Activated T-cell treated with anti-CD3 and anti-CD28 coated beads, Interleukin-2, amount 50 U/mL, for 1 hour (primary cell): Measurements from ENCODE around the gene MYLK3.
"Not testable (repeated sequence)": the region's sequence is repeated elsewhere in the genome, so short reads cannot be mapped to it uniquely, and the experiment has no call there.

Experiments
- DNase-seq: peaks from one replicate; pipeline ENCODE4 v3.0.0-alpha.2; 2020

The MYLK3 gene

DNA sequence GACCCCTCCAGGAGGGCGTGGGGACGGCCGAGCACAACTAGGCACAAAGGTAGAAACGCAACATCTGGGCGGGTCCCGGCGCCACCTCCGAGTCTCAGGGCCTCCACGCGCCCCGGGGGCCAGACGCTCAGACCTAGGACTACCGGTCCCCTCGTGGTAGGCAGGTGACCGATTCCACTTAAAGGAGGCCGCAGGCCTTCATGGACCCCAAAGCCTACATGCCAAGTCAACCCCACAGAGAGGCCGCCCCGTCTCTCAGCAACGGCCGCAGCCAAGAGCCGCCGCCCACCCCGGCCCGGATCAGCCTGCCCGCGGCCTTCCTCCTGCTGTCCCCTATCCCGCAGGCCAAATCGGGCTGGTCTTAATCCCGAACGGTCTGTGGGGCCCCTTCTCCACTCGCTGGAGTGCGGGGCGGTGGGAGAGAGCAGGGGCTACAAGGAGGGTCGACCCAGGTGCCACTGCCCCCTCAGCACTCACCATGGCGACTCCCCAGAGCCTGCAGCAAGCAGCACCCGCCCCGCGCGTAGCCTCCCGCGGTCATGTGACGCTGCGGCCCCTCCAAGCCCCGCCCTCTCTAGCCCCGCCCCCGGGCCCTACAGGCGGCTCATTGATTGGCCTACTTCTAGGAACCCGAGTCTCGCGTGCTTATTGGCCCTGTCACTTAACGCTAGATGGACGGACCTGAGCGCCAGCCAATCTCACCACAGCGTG, 59.3 kb downstream of the MYLK3 start, which contains the start of gene VPS35:
TSS of gene VPS35 (minus strand) at position 525 of the 711 bp plus-strand sequence. CDS start at position 480, 45 bp downstream.
- peak; percentile 100 for DNase-seq

DNA sequence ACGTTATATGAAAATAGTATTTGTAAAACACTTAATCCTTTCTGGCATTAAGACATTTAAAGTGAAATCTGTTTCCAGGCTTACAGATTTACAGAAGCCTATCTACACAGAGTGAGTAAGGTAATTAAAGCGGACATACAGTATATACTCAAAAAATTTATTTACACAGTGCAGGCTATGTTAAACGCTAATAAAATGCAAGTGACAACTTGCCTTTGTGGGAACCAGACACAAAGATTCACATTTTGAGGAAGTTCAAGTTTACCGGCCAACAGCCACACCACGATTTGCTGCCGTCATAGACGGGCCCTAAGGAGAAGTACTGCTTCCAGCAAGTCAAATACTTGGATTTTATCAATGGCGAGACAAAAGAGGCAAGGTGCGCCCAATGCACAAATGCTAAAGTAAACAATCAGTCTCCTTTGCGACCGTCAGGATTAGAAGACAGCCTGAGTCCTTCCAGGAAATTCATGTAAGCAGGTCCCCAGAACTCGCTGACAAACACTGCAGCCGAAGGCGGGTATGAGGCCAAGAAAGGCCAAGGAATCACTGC, 60.0 kb downstream of the MYLK3 start:
- DNase-seq = no peak

DNA sequence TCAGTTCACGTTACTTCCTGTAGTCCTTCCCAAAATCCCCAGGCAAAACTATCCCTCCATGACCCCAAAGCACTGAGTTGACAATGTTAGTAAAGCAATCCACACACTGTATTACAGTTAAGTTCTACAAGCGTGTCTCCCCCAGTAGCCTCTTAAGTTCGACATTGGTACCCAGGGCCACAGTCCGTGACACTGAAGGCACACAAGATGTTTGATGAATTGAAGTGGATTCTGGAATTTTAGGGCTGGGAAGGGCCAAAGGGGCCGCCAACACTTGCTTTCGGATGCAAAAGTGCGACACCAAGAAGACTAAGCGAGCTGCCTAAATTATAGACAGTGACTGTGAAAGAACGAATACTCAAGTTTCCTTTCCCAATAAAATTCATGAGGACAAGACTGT, 60.7 kb downstream of the MYLK3 start:
- DNase-seq = no peak

GRCh38 chr16:46686815-46687473, 61.2 kb downstream of the MYLK3 start:
- DNase-seq = no peak

DNA sequence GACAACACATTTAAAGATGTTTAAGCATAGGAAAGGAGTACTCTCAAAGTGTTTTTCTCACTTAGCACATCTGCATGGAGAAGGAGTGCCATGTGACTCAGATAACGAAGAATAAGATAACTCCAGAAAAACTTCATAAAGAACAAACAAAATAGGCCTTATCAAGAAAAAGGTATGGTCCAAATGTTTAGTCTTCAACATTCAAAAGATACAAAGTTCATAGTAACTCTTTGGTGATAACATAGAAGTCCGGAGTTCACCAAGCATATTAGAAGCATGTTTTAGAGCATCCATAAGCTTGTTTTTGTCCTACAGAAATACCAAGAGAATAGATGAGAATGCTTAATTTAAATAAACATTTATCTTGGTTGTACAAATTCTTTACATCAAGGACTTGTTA, 66.3 kb downstream of the MYLK3 start:
- DNase-seq = not testable (repeated sequence)

GRCh38 chr16:46677943-46678342, 70.2 kb downstream of the MYLK3 start:
- not testable (repeated sequence) for DNase-seq

DNA sequence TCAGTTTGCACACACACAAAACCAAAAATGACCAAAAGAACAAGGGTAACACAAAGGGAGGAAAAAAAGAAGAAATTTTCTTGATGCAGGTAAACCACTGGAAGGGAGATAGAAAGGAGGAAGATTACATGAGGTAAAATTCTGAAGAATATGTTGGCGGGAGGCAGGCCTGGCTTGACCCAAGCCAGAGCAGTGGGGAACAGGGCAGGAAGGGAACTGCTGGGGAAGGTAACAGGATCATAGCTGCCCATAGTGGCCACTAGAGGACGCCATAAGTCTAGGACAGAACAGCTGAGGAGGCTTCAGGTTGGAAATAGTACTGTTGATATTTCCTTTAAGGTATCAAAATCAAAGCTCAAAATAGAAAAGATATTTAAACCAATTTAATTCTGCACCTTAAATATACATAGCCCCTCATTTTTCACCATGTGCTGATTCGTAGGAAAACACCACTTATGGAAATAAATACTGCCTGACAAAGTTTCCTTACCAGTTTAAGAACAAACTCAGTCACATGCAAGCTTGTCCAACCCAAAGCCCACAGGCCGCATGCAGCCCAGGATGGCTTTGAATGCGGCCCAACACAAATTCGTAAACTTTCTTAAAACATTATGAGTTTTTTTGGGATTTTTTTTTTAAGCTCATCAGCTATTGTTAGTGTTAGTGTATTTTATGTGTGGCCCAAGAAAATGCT, 74.7 kb downstream of the MYLK3 start:
- peak; percentile 27 for DNase-seq

- no peak for DNase-seq
Observed at GRCh38 chr16:46662123-46662522, 86.0 kb downstream of the MYLK3 start.

- no peak for DNase-seq
Observed at GRCh38 chr16:46658925-46659324, 89.2 kb downstream of the MYLK3 start.
